Measurements from ENCODE around the gene POLD2. TPM values are rescaled to one million over a fixed set of nuclear protein-coding genes. Genes with fewer than 3 reads are reported as not detected.

The POLD2 gene
- total RNA-seq, 1 donor from 2014 or later = 232 TPM

GRCh38 chr7:44071726-44072363 is 51.5 kb downstream of the POLD2 start:
- H4K20me1 ChIP-seq (ENCODE audit: low read depth) = no peaks in the 10 kb centered on the region
- no peaks in the 10 kb centered on the region for H3K79me2 ChIP-seq (ENCODE audit: low read depth)
- H3K9me3 ChIP-seq (ENCODE audit: low read depth) = no peaks in the 10 kb centered on the region
- peaks cover 9% of the 10 kb centered on the region for H3K27me3 ChIP-seq
- H3K27ac ChIP-seq = no peak overlapping the region
- Mint-ChIP-seq H3K36me3 (no peaks in the 10 kb centered on the region), H3K27ac (no peak overlapping the region), H3K4me3 (peak overlapping the region; percentile 27), H3K4me1 (peaks cover 2% of the 10 kb centered on the region), H3K27me3 (ENCODE audit: insufficient read depth, low read depth) (peaks cover 9% of the 10 kb centered on the region), H3K9me3 (no peaks in the 10 kb centered on the region)
- H2AFZ ChIP-seq (replicated peaks) = no peak overlapping the region
- H3F3A ChIP-seq (ENCODE audit: low read depth) = peaks cover 7% of the 10 kb centered on the region
- no peaks in the 10 kb centered on the region for H3K36me3 ChIP-seq
- no peak overlapping the region for H3K4me2 ChIP-seq
- no peaks in the 10 kb centered on the region for H3K4me1 ChIP-seq
- H3K9ac ChIP-seq = no peak overlapping the region
- TF ChIP-seq CTCF (IDR thresholded peaks at IDR 0.05) = no peak
- TF ChIP-seq EZH2 (IDR thresholded peaks at IDR 0.05) = no peak
- TF ChIP-seq EZH2phosphoT487 (IDR thresholded peaks at IDR 0.05) = no peak
- no peak for DNase-seq (ENCODE audit: low spot score)
- no peak overlapping the region for H3K4me3 ChIP-seq

DNA sequence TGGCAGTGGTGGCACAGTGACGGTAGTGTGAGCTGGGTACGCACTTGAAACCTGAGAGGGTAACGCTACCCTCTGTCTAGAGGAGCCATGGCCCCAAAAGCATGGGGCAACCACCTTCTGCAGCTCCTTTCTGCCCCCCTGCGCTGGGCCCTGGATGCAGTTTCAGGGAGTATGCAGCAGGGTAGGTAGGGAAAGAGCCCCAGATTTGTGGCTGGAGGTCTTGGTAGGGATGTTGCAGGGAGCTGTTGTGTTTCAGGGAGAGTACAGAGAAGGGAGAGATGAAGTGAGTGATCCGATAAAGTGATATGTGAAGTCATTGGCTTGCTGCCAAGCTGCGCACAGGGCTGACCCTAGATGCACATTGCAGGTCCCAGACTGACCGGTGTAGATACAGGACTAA is 55.3 kb downstream of the POLD2 start:
- Histone ChIP-seq H3K9ac (no peak overlapping the region), H3K4me1 (peaks cover 31% of the 10 kb centered on the region), H3F3A (ENCODE audit: low read depth) (peaks cover 31% of the 10 kb centered on the region), H3K79me2 (ENCODE audit: low read depth) (no peaks in the 10 kb centered on the region), H3K4me3 (no peak overlapping the region), H3K27me3 (peaks cover 9% of the 10 kb centered on the region), H4K20me1 (ENCODE audit: low read depth) (peaks cover 15% of the 10 kb centered on the region), H3K4me2 (no peak overlapping the region), H3K9me3 (ENCODE audit: low read depth) (no peaks in the 10 kb centered on the region), H3K27ac (no peak overlapping the region), H3K36me3 (no peaks in the 10 kb centered on the region), H2AFZ (replicated peaks) (no peak overlapping the region)
- no peaks in the 10 kb centered on the region for H3K9me3 Mint-ChIP-seq
- H3K4me1 Mint-ChIP-seq = peaks cover 21% of the 10 kb centered on the region
- H3K27me3 Mint-ChIP-seq (ENCODE audit: insufficient read depth, low read depth) = peaks cover 21% of the 10 kb centered on the region
- H3K36me3 Mint-ChIP-seq = no peaks in the 10 kb centered on the region
- H3K27ac Mint-ChIP-seq = no peak overlapping the region
- TF ChIP-seq EZH2phosphoT487 (IDR thresholded peaks at IDR 0.05) (no peak), EZH2 (IDR thresholded peaks at IDR 0.05) (no peak), CTCF (IDR thresholded peaks at IDR 0.05) (no peak)
- no peak for DNase-seq (ENCODE audit: low spot score)
- no peak overlapping the region for H3K4me3 Mint-ChIP-seq

DNA sequence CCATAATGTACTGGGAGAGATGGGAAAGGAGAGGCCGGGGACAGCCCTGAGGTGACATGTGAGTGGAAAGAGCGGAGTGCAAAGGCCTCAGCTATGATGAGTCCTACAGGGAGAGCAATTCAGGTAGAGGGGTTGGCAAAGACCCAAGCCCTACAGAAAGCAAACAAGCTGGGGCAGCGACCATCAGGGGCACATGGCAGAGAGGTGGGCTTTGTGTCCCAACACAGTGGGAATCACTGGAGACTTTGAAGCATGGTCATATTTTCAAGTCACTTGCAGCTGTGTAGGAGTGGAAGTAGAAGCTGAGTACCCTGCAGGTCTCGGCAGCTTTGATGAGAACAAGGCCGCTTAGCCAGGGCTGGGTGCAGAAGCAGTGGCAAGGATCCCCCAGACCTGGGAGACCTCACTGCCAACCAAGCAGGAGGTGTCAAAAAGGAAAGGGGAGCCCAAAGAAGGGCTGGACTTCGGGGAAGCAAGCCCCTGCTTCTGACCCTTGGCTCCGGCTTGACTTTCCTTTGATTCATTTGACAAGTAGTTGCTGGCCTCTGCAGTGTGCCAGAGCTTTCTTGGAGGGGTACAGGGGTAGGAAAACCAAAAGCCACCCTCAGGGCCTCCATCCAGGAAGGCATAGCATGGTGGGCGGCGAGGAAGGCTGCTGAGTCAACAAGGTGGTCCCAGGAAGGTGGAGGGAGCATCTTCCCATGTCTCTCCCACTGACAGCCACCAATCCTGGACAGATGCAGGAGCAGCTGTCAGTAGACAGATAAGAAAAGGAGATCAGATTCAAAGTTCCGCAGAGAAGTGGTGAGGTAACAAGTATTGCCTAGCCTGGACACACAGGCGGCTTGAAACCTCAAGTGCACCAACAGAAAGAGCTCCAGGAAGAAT is 56.0 kb downstream of the POLD2 start:
- peaks cover 15% of the 10 kb centered on the region for H4K20me1 ChIP-seq (ENCODE audit: low read depth)
- TF ChIP-seq EZH2phosphoT487 (IDR thresholded peaks at IDR 0.05) (no peak), EZH2 (IDR thresholded peaks at IDR 0.05) (no peak), CTCF (IDR thresholded peaks at IDR 0.05) (no peak)
- no peak for DNase-seq (ENCODE audit: low spot score)
- H3K4me2 ChIP-seq = no peak overlapping the region
- H3K79me2 ChIP-seq (ENCODE audit: low read depth) = no peaks in the 10 kb centered on the region
- H2AFZ ChIP-seq (replicated peaks) = no peak overlapping the region
- peaks cover 31% of the 10 kb centered on the region for H3F3A ChIP-seq (ENCODE audit: low read depth)
- Mint-ChIP-seq H3K4me3 (peak overlapping the region; percentile 29), H3K27me3 (ENCODE audit: insufficient read depth, low read depth) (peaks cover 19% of the 10 kb centered on the region), H3K36me3 (no peaks in the 10 kb centered on the region), H3K4me1 (peaks cover 21% of the 10 kb centered on the region), H3K9me3 (no peaks in the 10 kb centered on the region), H3K27ac (no peak overlapping the region)
- no peaks in the 10 kb centered on the region for H3K9me3 ChIP-seq (ENCODE audit: low read depth)
- H3K4me3 ChIP-seq = no peak overlapping the region
- H3K36me3 ChIP-seq = no peaks in the 10 kb centered on the region
- H3K4me1 ChIP-seq = peaks cover 31% of the 10 kb centered on the region
- H3K27ac ChIP-seq = no peak overlapping the region
- H3K27me3 ChIP-seq = peaks cover 9% of the 10 kb centered on the region
- H3K9ac ChIP-seq = no peak overlapping the region

All from neural progenitor cell (in vitro differentiated cells).